Panc1 (cell line): ENCODE data around the gene CSKMT. TPM values are rescaled to one million over a fixed set of nuclear protein-coding genes. Genes with fewer than 3 reads are reported as not detected.

Experiments used
- ATAC-seq: fragments of 200-7000 bp; cut with Tn5 transposase; 2 replicates; pipeline ENCODE4 v1.9.1; 2020; ENCODE audit warnings: mild to moderate bottlenecking, moderate library complexity
- BruUV-seq: library from RNA; stranded (reverse); fragments of 400-500 nt; replicated peaks from 2 replicates; lab custom pipeline; 2021; lab: Mats Ljungman, UMichigan
- CTCF ChIA-PET: fragments of 300-600 bp; sonication (Branson Sonifier 250); formaldehyde crosslinking; loops from one replicate; lab custom pipeline; 2022; ENCODE audit warnings: antibody characterized with exemption; lab: Charles Lee
- POLR2A ChIA-PET: fragments of 300-600 bp; sonication (Branson Sonifier 250); formaldehyde crosslinking; loops from one replicate; lab custom pipeline; 2022; ENCODE audit warnings: antibody characterized with exemption; lab: Charles Lee
- DNase-seq: peaks from one replicate; pipeline ENCODE4 v3.0.0-alpha.2; 2010; ENCODE audit warnings: low read depth, low spot score
- H3K27ac ChIP-seq: 2 replicates; pipeline ENCODE4 v1.5.1; 2011; ENCODE audit warnings: mild to moderate bottlenecking, low read length, inconsistent platforms
- H3K27me3 ChIP-seq: fragments of 200-500 bp; sonication (Bioruptor generic); 2 replicates; pipeline ENCODE4 v1.6.0; 2014; ENCODE audit warnings: low read length, inconsistent platforms; ENCODE audit not compliant: control insufficient read depth, insufficient read depth
- H3K36me3 ChIP-seq: fragments of 200-500 bp; sonication (Bioruptor generic); 2 replicates; pipeline ENCODE4 v1.5.1; 2014; ENCODE audit warnings: inconsistent platforms, mild to moderate bottlenecking, low read length, moderate library complexity; ENCODE audit not compliant: control insufficient read depth, insufficient read depth
- H3K4me1 ChIP-seq: 2 replicates; pipeline ENCODE4 v1.5.1; 2011; ENCODE audit warnings: inconsistent platforms, mild to moderate bottlenecking, low read length, moderate library complexity; ENCODE audit not compliant: control insufficient read depth, insufficient read depth
- H3K4me3 ChIP-seq, 2 experiments: 2 replicates each; pipeline ENCODE4 v1.5.1; 2011 to 2012; ENCODE audit warnings: low read depth in 2 of 2, low read length in 2 of 2, mild to moderate bottlenecking in 2 of 2, inconsistent platforms in 1 of 2, moderate library complexity in 1 of 2
- H3K9me3 ChIP-seq: fragments of 200-500 bp; sonication (Bioruptor generic); 2 replicates; pipeline ENCODE4 v1.5.1; 2014; ENCODE audit warnings: low read depth, mild to moderate bottlenecking, inconsistent platforms, low read length, moderate library complexity; ENCODE audit not compliant: control insufficient read depth, insufficient read depth
- POLR2AphosphoS5 ChIP-seq: IDR thresholded peaks from 2 replicates; pipeline ENCODE4 v1.6.1; 2012; ENCODE audit warnings: mild to moderate bottlenecking, low read depth, low read length, moderate library complexity
- SIN3A ChIP-seq: IDR thresholded peaks from 2 replicates; pipeline ENCODE4 v1.6.1; 2012; ENCODE audit warnings: low read depth, mild to moderate bottlenecking, low read length, moderate library complexity, borderline replicate concordance; ENCODE audit not compliant: insufficient read depth
- TCF7L2 ChIP-seq: IDR thresholded peaks from 2 replicates; pipeline ENCODE4 v1.6.1; 2011; ENCODE audit warnings: mild to moderate bottlenecking, low read depth, low read length, inconsistent platforms
- in situ Hi-C: cut with HindIII; loops from 2 replicates; pipeline ENCODE4 v1.10.0; 2016; ENCODE audit warnings: low sequenced_read_pairs, low pct_unique_long_range_greater_than_20kb
- intact Hi-C: fragments of 100-400 bp; cut with micrococcal nuclease; formaldehyde crosslinking; loops from one replicate; pipeline ENCODE4 v1.10.0; 2022; ENCODE audit not compliant: unreplicated experiment
- total RNA-seq: library from RNA; stranded (reverse); gene quantifications from one replicate; pipeline ENCODE4 v1.2.1, GENCODE V29; 2021; ENCODE audit not compliant: unreplicated experiment
- TF ChIP-seq, protein P1 (sequence below), 2 experiments: IDR thresholded peaks; 2 replicates each; pipeline ENCODE4 v1.6.1; 2011 to 2012; ENCODE audit warnings: low read depth in 2 of 2, control low read depth in 1 of 2, low read length in 1 of 2, mild to moderate bottlenecking in 1 of 2, moderate library complexity in 1 of 2; ENCODE audit not compliant: insufficient read depth in 1 of 2
- TF ChIP-seq, protein P2 (sequence below): fragments of 450-650 bp; IDR thresholded peaks from 2 replicates; pipeline ENCODE4 v1.5.1; 2017; ENCODE audit warnings: mild to moderate bottlenecking

The CSKMT gene
- total RNA-seq, 1 experiment from 2014 or later = 36.9 TPM

DNA sequence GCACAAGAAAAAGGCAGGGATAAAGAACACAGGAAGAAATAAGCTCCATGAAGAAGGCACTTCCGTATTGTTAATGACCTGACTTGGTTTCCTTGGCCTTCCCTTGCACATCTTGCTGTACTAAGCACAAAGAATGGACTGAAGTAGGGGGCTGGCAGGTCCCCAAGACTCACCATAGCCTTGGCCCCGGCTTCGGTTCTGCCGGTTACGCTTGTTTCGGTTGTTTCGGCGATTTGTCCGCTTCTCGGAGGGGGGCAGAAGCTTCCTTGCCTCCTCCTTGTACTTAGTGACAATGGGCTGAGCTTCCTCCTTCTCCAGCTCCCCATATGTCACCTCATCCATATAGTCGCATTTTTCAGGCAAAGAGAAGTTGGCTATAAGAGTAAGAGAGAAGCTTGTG is 51.7 kb downstream of the CSKMT start:
- in situ Hi-C loops (no loop called here), intact Hi-C loops (no loop called here)
- TF ChIP-seq TCF7L2 = no peak
- TF ChIP-seq POLR2AphosphoS5 = no peak
- TF ChIP-seq, protein P1, sequence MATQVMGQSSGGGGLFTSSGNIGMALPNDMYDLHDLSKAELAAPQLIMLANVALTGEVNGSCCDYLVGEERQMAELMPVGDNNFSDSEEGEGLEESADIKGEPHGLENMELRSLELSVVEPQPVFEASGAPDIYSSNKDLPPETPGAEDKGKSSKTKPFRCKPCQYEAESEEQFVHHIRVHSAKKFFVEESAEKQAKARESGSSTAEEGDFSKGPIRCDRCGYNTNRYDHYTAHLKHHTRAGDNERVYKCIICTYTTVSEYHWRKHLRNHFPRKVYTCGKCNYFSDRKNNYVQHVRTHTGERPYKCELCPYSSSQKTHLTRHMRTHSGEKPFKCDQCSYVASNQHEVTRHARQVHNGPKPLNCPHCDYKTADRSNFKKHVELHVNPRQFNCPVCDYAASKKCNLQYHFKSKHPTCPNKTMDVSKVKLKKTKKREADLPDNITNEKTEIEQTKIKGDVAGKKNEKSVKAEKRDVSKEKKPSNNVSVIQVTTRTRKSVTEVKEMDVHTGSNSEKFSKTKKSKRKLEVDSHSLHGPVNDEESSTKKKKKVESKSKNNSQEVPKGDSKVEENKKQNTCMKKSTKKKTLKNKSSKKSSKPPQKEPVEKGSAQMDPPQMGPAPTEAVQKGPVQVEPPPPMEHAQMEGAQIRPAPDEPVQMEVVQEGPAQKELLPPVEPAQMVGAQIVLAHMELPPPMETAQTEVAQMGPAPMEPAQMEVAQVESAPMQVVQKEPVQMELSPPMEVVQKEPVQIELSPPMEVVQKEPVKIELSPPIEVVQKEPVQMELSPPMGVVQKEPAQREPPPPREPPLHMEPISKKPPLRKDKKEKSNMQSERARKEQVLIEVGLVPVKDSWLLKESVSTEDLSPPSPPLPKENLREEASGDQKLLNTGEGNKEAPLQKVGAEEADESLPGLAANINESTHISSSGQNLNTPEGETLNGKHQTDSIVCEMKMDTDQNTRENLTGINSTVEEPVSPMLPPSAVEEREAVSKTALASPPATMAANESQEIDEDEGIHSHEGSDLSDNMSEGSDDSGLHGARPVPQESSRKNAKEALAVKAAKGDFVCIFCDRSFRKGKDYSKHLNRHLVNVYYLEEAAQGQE (IDR thresholded peaks at IDR 0.05; ENCODE audit: insufficient read depth in 1 of 2, low read depth in 2 of 2, low read length in 1 of 2) = no peak
- TF ChIP-seq, protein P2, sequence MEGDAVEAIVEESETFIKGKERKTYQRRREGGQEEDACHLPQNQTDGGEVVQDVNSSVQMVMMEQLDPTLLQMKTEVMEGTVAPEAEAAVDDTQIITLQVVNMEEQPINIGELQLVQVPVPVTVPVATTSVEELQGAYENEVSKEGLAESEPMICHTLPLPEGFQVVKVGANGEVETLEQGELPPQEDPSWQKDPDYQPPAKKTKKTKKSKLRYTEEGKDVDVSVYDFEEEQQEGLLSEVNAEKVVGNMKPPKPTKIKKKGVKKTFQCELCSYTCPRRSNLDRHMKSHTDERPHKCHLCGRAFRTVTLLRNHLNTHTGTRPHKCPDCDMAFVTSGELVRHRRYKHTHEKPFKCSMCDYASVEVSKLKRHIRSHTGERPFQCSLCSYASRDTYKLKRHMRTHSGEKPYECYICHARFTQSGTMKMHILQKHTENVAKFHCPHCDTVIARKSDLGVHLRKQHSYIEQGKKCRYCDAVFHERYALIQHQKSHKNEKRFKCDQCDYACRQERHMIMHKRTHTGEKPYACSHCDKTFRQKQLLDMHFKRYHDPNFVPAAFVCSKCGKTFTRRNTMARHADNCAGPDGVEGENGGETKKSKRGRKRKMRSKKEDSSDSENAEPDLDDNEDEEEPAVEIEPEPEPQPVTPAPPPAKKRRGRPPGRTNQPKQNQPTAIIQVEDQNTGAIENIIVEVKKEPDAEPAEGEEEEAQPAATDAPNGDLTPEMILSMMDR = no peak
- TF ChIP-seq SIN3A = no peak
- BruUV-seq = no TSS peak
- Histone ChIP-seq H3K27ac (no peak overlapping the region), H3K4me3 (no peak overlapping the region), H3K9me3 (no peaks in the 10 kb centered on the region), H3K27me3 (no peaks in the 10 kb centered on the region), H3K4me1 (peaks cover 4% of the 10 kb centered on the region; the same call in 1 of the 2 replicates), H3K36me3 (peaks cover 47% of the 10 kb centered on the region)
- CTCF ChIA-PET = no interaction called here
- POLR2A ChIA-PET = no interaction called here
- DNase-seq = no peak
- no peak for ATAC-seq

Other genes with a start within 250 kb of the CSKMT start
- 1.1 TPM for gene SCGB1A1, start 246.3 kb upstream of the CSKMT start, total RNA-seq
- 844 TPM for gene AHNAK, start 118.5 kb upstream of the CSKMT start, total RNA-seq
- gene EEF1G, start 91.4 kb upstream of the CSKMT start, total RNA-seq = 1,119 TPM
- gene TUT1, start 73.8 kb upstream of the CSKMT start, total RNA-seq = 19.9 TPM
- 163 TPM for gene MTA2, start 63.4 kb upstream of the CSKMT start, total RNA-seq
- 88.8 TPM for gene EML3, start 52.5 kb upstream of the CSKMT start, total RNA-seq
- gene ROM1, start 52.1 kb upstream of the CSKMT start, total RNA-seq = 2.7 TPM
- gene B3GAT3, start 43.3 kb upstream of the CSKMT start, total RNA-seq = 68.2 TPM
- gene GANAB, start 18.7 kb upstream of the CSKMT start, total RNA-seq = 415 TPM
- gene INTS5, start 12.0 kb upstream of the CSKMT start, total RNA-seq = 22.0 TPM
- gene C11orf98, start 102 bp upstream of the CSKMT start, total RNA-seq = 96.7 TPM
- 7.4 TPM for gene UQCC3, start 6.4 kb downstream of the CSKMT start, total RNA-seq
- 15.5 TPM for gene LBHD1, start 7.0 kb downstream of the CSKMT start, total RNA-seq
- gene UBXN1, start 13.8 kb downstream of the CSKMT start, total RNA-seq = 105 TPM
- gene LRRN4CL, start 24.2 kb downstream of the CSKMT start, total RNA-seq = 0.13 TPM
- 82.1 TPM for gene BSCL2, start 42.1 kb downstream of the CSKMT start, total RNA-seq
- not detected for gene GNG3, start 42.4 kb downstream of the CSKMT start, total RNA-seq
- 47.3 TPM for gene HNRNPUL2, start 62.1 kb downstream of the CSKMT start, total RNA-seq
- gene TTC9C, start 63.2 kb downstream of the CSKMT start, total RNA-seq = 39.4 TPM
- gene ZBTB3, start 88.8 kb downstream of the CSKMT start, total RNA-seq = 12.9 TPM
- gene POLR2G, start 96.3 kb downstream of the CSKMT start, total RNA-seq = 114 TPM
- 32.6 TPM for gene TAF6L, start 106.1 kb downstream of the CSKMT start, total RNA-seq
- 50.9 TPM for gene TMEM179B, start 122.1 kb downstream of the CSKMT start, total RNA-seq
- 20.1 TPM for gene TMEM223, start 126.7 kb downstream of the CSKMT start, total RNA-seq
- gene NXF1, start 140.1 kb downstream of the CSKMT start, total RNA-seq = 56.7 TPM
- 31.4 TPM for gene STX5, start 166.7 kb downstream of the CSKMT start, total RNA-seq
- not detected for gene TEX54, start 167.5 kb downstream of the CSKMT start, total RNA-seq
- 62.9 TPM for gene WDR74, start 174.3 kb downstream of the CSKMT start, total RNA-seq
- 184 TPM for gene SLC3A2, start 215.6 kb downstream of the CSKMT start, total RNA-seq